B cell (primary cell): ENCODE measurements around the gene HS6ST2. TPM values are rescaled to one million over a fixed set of nuclear protein-coding genes. Genes with fewer than 3 reads are reported as not detected.

Experiments
- ATAC-seq: fragments of 200-7000 bp; cut with Tn5 transposase; one replicate; pipeline ENCODE4 v1.10.0; 2021; ENCODE audit warnings: low read depth, mild to moderate bottlenecking, moderate number of reproducible peaks, moderate library complexity
- CTCF ChIA-PET: fragments of 350-600 bp; sonication (Branson Sonifier 250); formaldehyde crosslinking; loops from one replicate; lab custom pipeline; 2021; ENCODE audit warnings: antibody characterized with exemption, inconsistent platforms; lab: Charles Lee
- POLR2A ChIA-PET: fragments of 350-600 bp; sonication (Branson Sonifier 250); formaldehyde crosslinking; loops from one replicate; lab custom pipeline; 2021; ENCODE audit warnings: antibody characterized with exemption; lab: Charles Lee
- DNase-seq: peaks from one replicate; pipeline ENCODE4 v3.0.0; 2013
- H2AFZ ChIP-seq: 2 replicates; pipeline ENCODE4 v1.6.1; 2012; ENCODE audit warnings: mild to moderate bottlenecking, low read depth, low read length; ENCODE audit not compliant: insufficient read depth, poor library complexity, severe bottlenecking
- H3K27ac ChIP-seq, 2 donors: 1 replicate in 1 of 2; 2 replicates in 1 of 2; pipeline ENCODE4 v1.5.1; 2012 to 2013; ENCODE audit warnings: low read length in 2 of 2, mild to moderate bottlenecking in 2 of 2, moderate library complexity in 1 of 2
- H3K27me3 ChIP-seq, 4 experiments: fragments of 200-600 bp in 1 of 4; sonication (generic) in 1 of 4; replicated peaks in 1 of 4; 1 replicate in 2 of 4; 2 replicates in 2 of 4; pipeline versions ENCODE4 v1.6.1 to v1.7.0; 2013 to 2016; ENCODE audit warnings: low read length in 3 of 4, mild to moderate bottlenecking in 2 of 4, mixed read lengths in 1 of 4, moderate library complexity in 1 of 4; ENCODE audit not compliant: insufficient read depth in 4 of 4, control insufficient read depth in 3 of 4; ENCODE audit errors: control extremely low read depth in 1 of 4
- H3K36me3 ChIP-seq, 2 experiments: replicated peaks in 1 of 2; 1 replicate in 1 of 2; 2 replicates in 1 of 2; pipeline versions ENCODE4 v1.6.1 to v1.7.1; 2013; ENCODE audit warnings: low read length in 1 of 2; ENCODE audit not compliant: insufficient read depth in 2 of 2, control insufficient read depth in 1 of 2; ENCODE audit errors: control extremely low read depth in 1 of 2, extremely low read depth in 1 of 2
- H3K4me1 ChIP-seq, 2 donors: fragments of 200-600 bp in 1 of 2; sonication (generic) in 1 of 2; 1 replicate in 1 of 2; 2 replicates in 1 of 2; pipeline versions ENCODE4 v1.5.1 to v1.6.1; 2013 to 2017; ENCODE audit warnings: low read length in 2 of 2; ENCODE audit not compliant: control insufficient read depth in 2 of 2, insufficient read depth in 2 of 2
- H3K4me2 ChIP-seq: replicated peaks from 2 replicates; pipeline ENCODE3; 2012; ENCODE audit warnings: mild to moderate bottlenecking, low read depth, low read length; ENCODE audit not compliant: poor library complexity, severe bottlenecking
- H3K4me3 ChIP-seq, 5 experiments: fragments of 200-600 bp in 1 of 5; sonication (generic) in 1 of 5; 1 replicate in 3 of 5; 2 replicates in 2 of 5; pipeline versions ENCODE4 v1.5.1 to v1.7.0; 2011 to 2016; ENCODE audit warnings: low read length in 4 of 5, mild to moderate bottlenecking in 4 of 5, low read depth in 2 of 5, control low read depth in 1 of 5, moderate library complexity in 1 of 5; ENCODE audit not compliant: insufficient read depth in 1 of 5; ENCODE audit errors: control extremely low read depth in 1 of 5, extremely low read depth in 1 of 5
- H3K79me2 ChIP-seq: fragments of 200-600 bp; sonication (generic); one replicate; pipeline ENCODE4 v1.6.0; 2016; ENCODE audit warnings: low read length; ENCODE audit not compliant: control insufficient read depth, insufficient read depth
- H3K9ac ChIP-seq: fragments of 200-600 bp; sonication (generic); 2 replicates; pipeline ENCODE4 v1.6.1; 2017; ENCODE audit warnings: mild to moderate bottlenecking, low read length, moderate library complexity
- H3K9me3 ChIP-seq, 3 donors: one replicate each; pipeline versions ENCODE4 v1.6.1 to v1.7.1; 2013; ENCODE audit warnings: low read length in 2 of 3; ENCODE audit not compliant: control insufficient read depth in 2 of 3, insufficient read depth in 1 of 3; ENCODE audit errors: control extremely low read depth in 1 of 3
- H4K20me1 ChIP-seq: 2 replicates; pipeline ENCODE4 v1.6.0; 2012; ENCODE audit warnings: mild to moderate bottlenecking, low read length; ENCODE audit not compliant: insufficient read depth, control insufficient read depth, poor library complexity, severe bottlenecking
- H3K27ac Mint-ChIP-seq: one replicate; pipeline ENCODE4 v1.8.0; 2021; ENCODE audit warnings: mixed read lengths
- H3K27me3 Mint-ChIP-seq: one replicate; pipeline ENCODE4 v1.8.0; 2021; ENCODE audit warnings: mixed read lengths
- H3K4me1 Mint-ChIP-seq: one replicate; pipeline ENCODE4 v1.8.0; 2021; ENCODE audit warnings: mixed read lengths
- H3K4me3 Mint-ChIP-seq: one replicate; pipeline ENCODE4 v1.8.0; 2021; ENCODE audit warnings: mixed read lengths
- H3K9me3 Mint-ChIP-seq: one replicate; pipeline ENCODE4 v1.8.0; 2022; ENCODE audit warnings: mixed read lengths; ENCODE audit not compliant: insufficient read depth
- CTCF ChIP-seq: fragments of 200-600 bp; IDR thresholded peaks from one replicate; pipeline ENCODE4 v1.8.0; 2022; ENCODE audit warnings: antibody characterized with exemption, mild to moderate bottlenecking
- EZH2 ChIP-seq: IDR thresholded peaks from 2 replicates; pipeline ENCODE4 v1.6.1; 2012; ENCODE audit warnings: borderline replicate concordance, low read depth, mild to moderate bottlenecking, moderate library complexity, low read length; ENCODE audit not compliant: insufficient read depth, poor library complexity, severe bottlenecking
- WGBS: methylation state at CpG from one replicate; pipeline ENCODE4 v1.1.5; 2013; ENCODE audit warnings: missing lambda C conversion rate; ENCODE audit not compliant: insufficient coverage; 5-methylcytosine and 5-hydroxymethylcytosine counted together
- intact Hi-C: fragments of 100-400 bp; cut with micrococcal nuclease; formaldehyde crosslinking; loops from one replicate; pipeline ENCODE4 v1.10.0; 2022
- polyA plus RNA-seq: library from polyadenylated mRNA; depleted of rRNA; stranded (reverse); fragments of >200 nt; gene quantifications from 2 replicates; pipeline ENCODE4 v1.2.3, GENCODE V29; 2012
- total RNA-seq, 2 donors: library from RNA; stranded (reverse); fragments of 120-200 nt in 1 of 2; gene quantifications; 1 replicate in 1 of 2; 2 replicates in 1 of 2; pipeline versions ENCODE4 v1.2.3 to v1.2.4, GENCODE V29; 2013 to 2022

Gene HS6ST2
- total and polyA plus RNA-seq, 2 donors (not counting 1 experiment from before 2014, with no cell fraction given): not detected

- TF ChIP-seq EZH2 (no peak), CTCF (peak; percentile 54)
- Histone ChIP-seq H3K4me1 (no peaks in the 10 kb centered on the region), H3K9me3 (no peaks in the 10 kb centered on the region), H4K20me1 (no peaks in the 10 kb centered on the region), H2AFZ (no peak overlapping the region), H3K9ac (no peak overlapping the region), H3K27ac (no peak overlapping the region), H3K4me2 (no peak overlapping the region), H3K27me3 (no peaks in the 10 kb centered on the region), H3K4me3 (no peak overlapping the region), H3K79me2 (no peaks in the 10 kb centered on the region), H3K36me3 (no peaks in the 10 kb centered on the region)
- ATAC-seq (no peak), DNase-seq (peak; percentile 30)
- no CpG with 5 or more reads among the region's 2 CpGs for whole genome bisulfite sequencing
- ChIA-PET POLR2A (no interaction called here), CTCF (interaction anchor here (0.7 to 3.8 kb wide), 5 partner anchors 102 to 738 kb away, joined by 3 to 35 read pairs (median 3); no protein-coding TSS in a partner anchor)
- H3K27me3 Mint-ChIP-seq: no peaks in the 10 kb centered on the region
- no peaks in the 10 kb centered on the region for H3K4me1 Mint-ChIP-seq
- no peaks in the 10 kb centered on the region for H3K9me3 Mint-ChIP-seq
- no peak overlapping the region for H3K27ac Mint-ChIP-seq
- H3K4me3 Mint-ChIP-seq: no peak overlapping the region
- intact Hi-C loops: loop anchor here (1.0 kb wide), 1 partner anchor 301 kb away; no protein-coding TSS in a partner anchor
These were observed 365.5 kb downstream of the HS6ST2 start for GRCh38 chrX:132592880-132593279.

GRCh38 chrX:132591719-132592275, 366.6 kb downstream of the HS6ST2 start:
- ChIA-PET CTCF (interaction anchor here (0.7 to 3.8 kb wide), 3 partner anchors 40 to 362 kb away, joined by 3 to 35 read pairs (median 3); no protein-coding TSS in a partner anchor), POLR2A (no interaction called here)
- H3K4me1 Mint-ChIP-seq: no peaks in the 10 kb centered on the region
- H3K79me2 ChIP-seq: no peaks in the 10 kb centered on the region
- H3K4me3 Mint-ChIP-seq: no peak overlapping the region
- no peak overlapping the region for H3K4me2 ChIP-seq
- no peaks in the 10 kb centered on the region for H3K9me3 Mint-ChIP-seq
- WGBS: no CpG with 5 or more reads among the region's 3 CpGs
- no peaks in the 10 kb centered on the region for H3K27me3 ChIP-seq
- TF ChIP-seq CTCF (no peak), EZH2 (no peak)
- H3K9ac ChIP-seq: no peak overlapping the region
- H3K27ac ChIP-seq: no peak overlapping the region
- DNase-seq (no peak), ATAC-seq (no peak)
- no peaks in the 10 kb centered on the region for H3K9me3 ChIP-seq
- no peaks in the 10 kb centered on the region for H3K36me3 ChIP-seq
- H3K4me1 ChIP-seq: no peaks in the 10 kb centered on the region
- no peak overlapping the region for H3K4me3 ChIP-seq
- H3K27ac Mint-ChIP-seq: no peak overlapping the region
- H4K20me1 ChIP-seq: no peaks in the 10 kb centered on the region
- no peaks in the 10 kb centered on the region for H3K27me3 Mint-ChIP-seq
- intact Hi-C loops: no loop called here
- H2AFZ ChIP-seq: no peak overlapping the region
